OCI-LY3 (cell line): ENCODE measurements around the gene SLC12A6.

Experiments
- H2AFZ ChIP-seq: fragments of 200-600, 300-600 bp; shearing (Covaris generic); 2 replicates; pipeline ENCODE4 v1.6.0; 2014; ENCODE audit warnings: antibody characterized with exemption, low read depth, low read length
- H3K27ac ChIP-seq: fragments of 200-600, 300-600 bp; sonication (generic); 2 replicates; pipeline ENCODE4 v1.5.1; 2014; ENCODE audit warnings: mild to moderate bottlenecking, low read length, moderate library complexity, mixed read lengths
- H3K27me3 ChIP-seq: fragments of 200-600, 300-600 bp; sonication (generic); 2 replicates; pipeline ENCODE4 v1.6.1; 2014; ENCODE audit warnings: low read depth, low read length, mixed read lengths
- H3K36me3 ChIP-seq: fragments of 200-600, 300-600 bp; sonication (generic); replicated peaks from 2 replicates; pipeline ENCODE3; 2014; ENCODE audit warnings: low read depth, low read length, mixed read lengths
- H3K4me1 ChIP-seq: fragments of 300-600, 200-600 bp; sonication (generic); 2 replicates; pipeline ENCODE4 v1.6.1; 2014; ENCODE audit warnings: low read length, mixed read lengths
- H3K4me2 ChIP-seq: fragments of 200-600, 300-600 bp; sonication (generic); 2 replicates; pipeline ENCODE4 v1.6.1; 2014; ENCODE audit warnings: low read length, mixed read lengths
- H3K4me3 ChIP-seq: fragments of 300-600, 200-600 bp; sonication (generic); 2 replicates; pipeline ENCODE4 v1.5.1; 2014; ENCODE audit warnings: antibody characterized with exemption, mild to moderate bottlenecking, low read length, moderate library complexity
- H3K79me2 ChIP-seq: fragments of 300-600, 200-600 bp; shearing (Covaris generic); 2 replicates; pipeline ENCODE4 v1.6.1; 2014; ENCODE audit warnings: mild to moderate bottlenecking, low read length, mixed read lengths
- H3K9ac ChIP-seq: fragments of 300-600, 200-600 bp; shearing (Covaris generic); 2 replicates; pipeline ENCODE4 v1.6.0; 2014; ENCODE audit warnings: mild to moderate bottlenecking, low read length, moderate library complexity
- H3K9me3 ChIP-seq: fragments of 200-600, 300-600 bp; shearing (Covaris generic); 2 replicates; pipeline ENCODE4 v1.6.1; 2014; ENCODE audit warnings: low read length, mixed read lengths; ENCODE audit not compliant: insufficient read depth
- H4K20me1 ChIP-seq: fragments of 200-600, 300-600 bp; sonication (generic); 2 replicates; pipeline ENCODE4 v1.6.1; 2016; ENCODE audit warnings: low read length, mixed read lengths; ENCODE audit not compliant: insufficient read depth
- CTCF ChIP-seq: fragments of 200-600, 300-600 bp; sonication (generic); IDR thresholded peaks from 2 replicates; pipeline ENCODE4 v1.5.1; 2014; ENCODE audit warnings: antibody characterized with exemption, low read length, low read depth
- EZH2phosphoT487 ChIP-seq: fragments of 200-600 bp; shearing (Covaris generic); IDR thresholded peaks from 2 replicates; pipeline ENCODE4 v1.6.1; 2018; ENCODE audit warnings: antibody characterized with exemption, mixed run types, low read depth

SLC12A6 gene

GRCh38 chr15:34259566-34259965 lies 78.0 kb downstream of the SLC12A6 start:
- no peak overlapping the region for H3K4me3 ChIP-seq
- H3K27ac ChIP-seq: no peak overlapping the region
- H3K9ac ChIP-seq: no peak overlapping the region
- no peaks in the 10 kb centered on the region for H3K36me3 ChIP-seq
- peaks cover 4% of the 10 kb centered on the region; the same call in 1 of the 2 replicates for H3K4me1 ChIP-seq
- H3K27me3 ChIP-seq: no peaks in the 10 kb centered on the region
- H3K79me2 ChIP-seq: no peaks in the 10 kb centered on the region
- H3K9me3 ChIP-seq: no peaks in the 10 kb centered on the region
- no peaks in the 10 kb centered on the region for H4K20me1 ChIP-seq
- no peak overlapping the region for H3K4me2 ChIP-seq
- H2AFZ ChIP-seq: no peak overlapping the region
- TF ChIP-seq EZH2phosphoT487 (no peak), CTCF (no peak)

GRCh38 chr15:34258151-34258550 lies 79.4 kb downstream of the SLC12A6 start:
- Histone ChIP-seq H3K9ac (no peak overlapping the region), H3K4me3 (no peak overlapping the region), H3K4me2 (no peak overlapping the region), H3K36me3 (no peaks in the 10 kb centered on the region), H3K79me2 (no peaks in the 10 kb centered on the region), H3K4me1 (peaks cover 4% of the 10 kb centered on the region; the same call in 1 of the 2 replicates), H3K27me3 (no peaks in the 10 kb centered on the region), H3K9me3 (no peaks in the 10 kb centered on the region), H4K20me1 (no peaks in the 10 kb centered on the region), H3K27ac (no peak overlapping the region), H2AFZ (no peak overlapping the region)
- no peak for TF ChIP-seq CTCF
- no peak for TF ChIP-seq EZH2phosphoT487

GRCh38 chr15:34252545-34252944 lies 85.0 kb downstream of the SLC12A6 start:
- Histone ChIP-seq H4K20me1 (no peaks in the 10 kb centered on the region), H3K27me3 (no peaks in the 10 kb centered on the region), H3K36me3 (no peaks in the 10 kb centered on the region), H3K4me3 (no peak overlapping the region), H3K4me2 (no peak overlapping the region), H3K9ac (no peak overlapping the region), H3K4me1 (peaks cover 4% of the 10 kb centered on the region; the same call in 1 of the 2 replicates), H3K27ac (no peak overlapping the region), H3K9me3 (no peaks in the 10 kb centered on the region), H2AFZ (no peak overlapping the region), H3K79me2 (no peaks in the 10 kb centered on the region)
- no peak for TF ChIP-seq EZH2phosphoT487

- Histone ChIP-seq H3K4me3 (no peak overlapping the region), H4K20me1 (no peaks in the 10 kb centered on the region), H3K36me3 (no peaks in the 10 kb centered on the region), H2AFZ (no peak overlapping the region), H3K27ac (no peak overlapping the region), H3K79me2 (no peaks in the 10 kb centered on the region), H3K27me3 (no peaks in the 10 kb centered on the region), H3K4me1 (no peaks in the 10 kb centered on the region), H3K9ac (no peak overlapping the region), H3K9me3 (no peaks in the 10 kb centered on the region), H3K4me2 (no peak overlapping the region)
- TF ChIP-seq EZH2phosphoT487 (no peak), CTCF (no peak)
Observed at GRCh38 chr15:34248190-34248589, 89.4 kb downstream of the SLC12A6 start.
